Mucosa of descending colon (tissue), 3 donors: ENCODE measurements around the gene ELAC2. TPM values are rescaled to one million over a fixed set of nuclear protein-coding genes. Genes with fewer than 3 reads are reported as not detected.

Source experiments
- ATAC-seq: fragments of 200-7000 bp; cut with Tn5 transposase; one replicate; pipeline ENCODE4 v1.9.1; 2020; ENCODE audit warnings: mild to moderate bottlenecking, moderate library complexity
- DNase-seq, 3 donors: peaks; one replicate each; pipeline ENCODE4 v3.0.0-alpha.2; 2020
- H3K36me3 ChIP-seq: fragments of 200-600 bp; one replicate; pipeline ENCODE4 v1.8.0; 2021; ENCODE audit warnings: low read depth, mild to moderate bottlenecking
- H3K4me1 ChIP-seq: fragments of 200-600 bp; one replicate; pipeline ENCODE4 v1.8.0; 2021; ENCODE audit warnings: low read depth, mild to moderate bottlenecking
- H3K4me3 ChIP-seq: fragments of 200-600 bp; one replicate; pipeline ENCODE4 v1.8.0; 2021; ENCODE audit warnings: mild to moderate bottlenecking
- H3K9me3 ChIP-seq: fragments of 200-600 bp; one replicate; pipeline ENCODE4 v1.8.0; 2021; ENCODE audit warnings: mild to moderate bottlenecking
- CTCF ChIP-seq: fragments of 200-600 bp; IDR thresholded peaks from one replicate; pipeline ENCODE4 v1.8.0; 2022; ENCODE audit warnings: antibody characterized with exemption, mild to moderate bottlenecking
- intact Hi-C, 2 donors: fragments of 100-400 bp; cut with DNase I in 1 of 2; cut with micrococcal nuclease in 1 of 2; formaldehyde crosslinking; loops; one replicate each; pipeline versions ENCODE4 v1.11.0 to v1.11.1; 2022; cut with DNase I, micrococcal nuclease
- total RNA-seq, 3 donors: library from RNA; stranded (reverse); fragmentation: NEBNext Ultra II Directional in 2 of 3; extraction: Animal tissue kit (Norgen Biotek cat#: 25700) in 2 of 3; gene quantifications; one replicate each; pipeline versions ENCODE4 v1.2.1 to v1.2.4, GENCODE V29; 2021 to 2023
- donor health status: DM: no; HTN: no; CAD: no; lungs with moderate emphysema.
- donor health status: DM: no; HTN: no; CAD: no.
- donor health status: DM: no; HTN: yes; CAD: no.

ELAC2 gene
- total RNA-seq, 3 donors from 2014 or later, result 46.7 to 47.1 (median 46.9) TPM

DNA sequence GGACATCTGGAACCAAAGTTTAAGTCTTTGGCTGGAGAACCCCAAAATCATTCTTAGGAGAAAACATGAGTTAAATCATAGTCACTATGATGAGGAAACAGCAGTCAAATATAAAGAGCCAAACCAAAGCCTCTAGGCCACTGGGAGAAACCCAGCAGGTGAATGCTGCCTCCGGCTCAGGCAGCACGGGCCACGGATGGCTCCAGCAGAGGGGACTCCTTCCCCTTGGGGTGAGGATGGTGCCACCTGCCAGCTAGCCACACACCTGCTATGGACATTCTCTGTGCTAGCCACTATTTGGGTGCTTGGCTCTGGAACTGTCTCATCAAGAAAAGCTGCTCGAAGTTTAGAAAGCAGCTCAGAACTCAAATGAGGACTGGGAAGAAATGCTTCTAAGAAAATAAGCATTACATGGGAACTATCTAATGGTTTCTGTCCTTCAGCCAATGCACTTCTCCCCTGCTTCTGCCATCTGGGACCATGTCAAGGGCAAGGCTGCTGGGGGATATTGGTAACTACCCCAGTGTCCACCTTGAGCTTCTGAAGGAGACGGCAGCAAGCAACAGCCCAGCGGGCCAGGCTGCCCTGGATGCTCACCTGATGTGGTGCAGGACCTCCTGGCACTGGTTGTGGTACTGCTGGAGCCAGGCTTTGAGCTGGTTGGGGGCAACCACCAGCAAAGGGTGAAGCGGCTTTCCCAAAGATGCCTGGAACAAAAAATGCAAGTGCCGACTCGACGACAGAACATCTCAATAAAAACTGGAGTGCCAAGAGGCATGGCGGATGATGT, 22.5 kb downstream of the ELAC2 start:
- intact Hi-C loops, result no loop called here
- H3K36me3 ChIP-seq, result peaks cover 41% of the 10 kb centered on the region
- H3K4me1 ChIP-seq, result no peaks in the 10 kb centered on the region
- ATAC-seq (no peak), DNase-seq (no peak)
- H3K4me3 ChIP-seq, result no peak overlapping the region
- no peaks in the 10 kb centered on the region for H3K9me3 ChIP-seq
- no peak for TF ChIP-seq CTCF

GRCh38 chr17:12994341-12995074, 23.3 kb downstream of the ELAC2 start:
- Histone ChIP-seq H3K4me1 (no peaks in the 10 kb centered on the region), H3K4me3 (no peak overlapping the region), H3K36me3 (peaks cover 41% of the 10 kb centered on the region), H3K9me3 (no peaks in the 10 kb centered on the region)
- DNase-seq (no peak), ATAC-seq (no peak)
- no peak for TF ChIP-seq CTCF
- intact Hi-C loops, result no loop called here

GRCh38 chr17:12993631-12994030, 24.2 kb downstream of the ELAC2 start:
- Histone ChIP-seq H3K9me3 (no peaks in the 10 kb centered on the region), H3K36me3 (peaks cover 35% of the 10 kb centered on the region), H3K4me3 (no peak overlapping the region), H3K4me1 (no peaks in the 10 kb centered on the region)
- intact Hi-C loops, result no loop called here
- DNase-seq (no peak), ATAC-seq (no peak)
- TF ChIP-seq CTCF, result no peak

DNA sequence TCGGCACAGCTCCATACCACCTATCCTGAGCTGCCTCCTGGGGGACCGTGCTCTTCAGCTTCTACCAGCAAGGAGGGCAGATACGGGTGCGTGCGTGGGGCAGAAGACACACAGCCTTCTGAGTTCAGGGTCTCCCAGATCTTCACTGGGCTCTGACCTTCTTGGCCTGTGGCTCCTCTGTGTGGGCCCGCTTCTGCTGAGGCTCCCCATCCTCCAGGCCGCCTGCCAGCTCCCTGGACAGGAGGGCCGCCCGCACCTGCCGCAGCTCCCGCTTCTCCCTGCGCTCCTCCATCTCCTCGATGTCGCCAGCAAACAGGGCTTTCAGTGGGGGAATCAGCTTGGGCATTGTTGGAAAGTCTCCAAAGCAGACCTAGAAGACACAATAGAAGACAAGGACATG, 25.2 kb downstream of the ELAC2 start:
- ATAC-seq, result no peak
- intact Hi-C loops, result no loop called here
- Histone ChIP-seq H3K9me3 (no peaks in the 10 kb centered on the region), H3K36me3 (peaks cover 33% of the 10 kb centered on the region), H3K4me3 (no peak overlapping the region), H3K4me1 (no peaks in the 10 kb centered on the region)
- TF ChIP-seq CTCF, result no peak
- no peak for DNase-seq

GRCh38 chr17:12990926-12991325, 26.9 kb downstream of the ELAC2 start:
- DNase-seq, result no peak
- TF ChIP-seq CTCF, result no peak
- H3K4me3 ChIP-seq, result no peak overlapping the region
- H3K36me3 ChIP-seq, result peaks cover 27% of the 10 kb centered on the region
- H3K4me1 ChIP-seq, result no peaks in the 10 kb centered on the region
- H3K9me3 ChIP-seq, result no peaks in the 10 kb centered on the region
- intact Hi-C loops, result no loop called here
- no peak for ATAC-seq
